Muscle of back (tissue), 11 donors: ENCODE measurements around the gene MAP3K5. TPM values are rescaled to one million over a fixed set of nuclear protein-coding genes. Genes with fewer than 3 reads are reported as not detected.

Source experiments
- DNase-seq, 3 donors: peaks; one replicate each; pipeline versions ENCODE4 v3.0.0 to v3.0.0-alpha.2; 2013
- polyA plus RNA-seq, 10 donors: library from polyadenylated mRNA; unstranded; fragments of 120-200 nt; gene quantifications; one replicate each; pipeline ENCODE4 v1.2.1, GENCODE V29; 2013; ENCODE audit not compliant: insufficient read length in 10 of 10

MAP3K5 gene
- polyA plus RNA-seq, 10 donors: 1.9 to 4.3 (median 2.5) TPM

DNA sequence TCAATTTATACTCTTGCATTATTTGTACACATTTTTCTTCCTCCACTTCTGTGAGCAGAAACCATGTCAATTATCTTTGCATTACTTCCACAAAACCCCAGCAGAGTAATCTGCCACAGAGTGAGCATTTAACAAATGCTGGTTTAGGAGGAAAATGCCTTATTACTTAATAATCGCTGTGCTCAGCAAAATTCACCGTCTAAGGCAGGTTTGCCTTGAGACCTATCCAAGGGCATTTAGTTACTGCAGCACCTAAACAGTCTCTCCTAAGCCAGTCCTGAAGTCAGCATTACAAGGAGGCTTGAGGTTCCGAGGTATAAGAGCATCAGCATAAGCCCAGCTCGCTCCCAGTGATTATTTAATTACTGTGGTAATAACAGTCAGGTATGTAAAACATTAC is 270.4 kb downstream of the MAP3K5 start:
- no peak for DNase-seq

DNA sequence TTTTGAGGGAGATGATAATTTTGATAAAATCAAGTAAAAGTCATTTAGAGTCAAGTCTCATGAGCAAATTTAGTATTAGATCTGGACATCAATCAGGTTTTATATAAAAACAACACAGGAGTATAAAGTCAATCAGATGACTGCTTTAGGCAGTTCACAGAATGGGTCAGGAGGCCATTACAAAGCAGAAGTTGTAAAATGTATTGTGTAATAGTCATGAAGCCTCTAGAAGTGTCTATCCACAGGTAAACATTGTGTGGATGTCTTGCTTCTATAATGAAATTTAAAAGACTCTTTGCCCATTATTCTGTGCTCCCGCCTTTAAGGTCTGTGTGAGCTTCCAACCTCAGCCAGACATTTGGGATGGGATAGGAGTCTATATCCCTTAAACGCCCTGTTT is 270.9 kb downstream of the MAP3K5 start:
- DNase-seq: no peak

DNA sequence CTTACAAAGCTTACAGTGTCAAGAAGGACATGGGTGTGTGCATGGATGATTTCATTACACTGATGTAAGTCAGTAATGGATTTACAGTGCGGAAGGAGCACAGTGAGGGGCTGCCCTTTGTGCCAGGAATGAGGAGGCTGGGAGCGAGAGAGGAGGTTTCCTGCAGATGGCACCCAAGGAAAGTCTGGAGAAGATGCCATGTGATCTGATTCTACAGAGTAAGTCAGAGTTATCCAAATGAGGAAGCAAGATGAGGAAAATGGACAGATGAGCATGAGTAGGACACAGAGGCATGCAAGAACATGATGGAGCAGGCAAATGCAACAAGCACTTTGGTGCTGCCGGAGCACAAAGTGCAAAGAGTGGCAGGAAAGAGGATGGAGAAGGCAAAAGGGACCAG is 271.8 kb downstream of the MAP3K5 start:
- DNase-seq: no peak

DNA sequence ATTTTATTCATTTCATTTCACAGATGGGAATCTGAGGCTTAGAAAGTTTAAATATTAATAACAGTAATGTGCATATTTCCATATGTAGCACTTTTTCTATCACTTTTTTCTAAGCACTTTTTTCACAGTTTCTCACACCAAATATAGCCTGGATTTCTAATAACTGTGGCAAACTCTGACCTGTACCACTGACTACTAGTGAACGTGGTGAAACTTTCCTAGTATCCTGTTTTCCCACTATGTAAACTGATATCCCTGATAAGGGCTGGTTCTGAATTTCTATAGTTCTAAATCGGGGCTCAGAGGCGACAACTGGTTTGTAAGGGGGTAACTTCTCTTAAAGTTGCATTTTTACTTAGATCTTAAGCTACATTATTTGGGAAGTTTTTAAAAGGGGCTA is 274.7 kb downstream of the MAP3K5 start:
- DNase-seq: no peak

DNA sequence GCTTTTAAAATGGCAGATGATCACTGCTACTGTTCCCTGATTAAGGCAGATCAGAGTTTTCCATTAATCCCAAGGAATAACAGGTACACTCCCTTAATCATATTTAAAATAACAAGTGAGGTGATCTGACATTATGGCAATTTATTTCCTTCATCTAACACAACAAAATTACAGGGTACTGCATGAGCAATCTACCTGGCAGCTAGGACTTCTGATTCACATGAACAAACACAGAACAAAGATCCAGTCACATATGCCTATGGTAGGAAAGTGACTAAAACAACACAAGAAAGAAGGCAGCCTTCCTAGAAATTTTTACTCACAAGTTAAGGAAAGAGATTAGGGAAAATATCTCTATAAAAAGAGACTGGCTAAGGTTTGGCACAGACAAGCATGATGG is 275.3 kb downstream of the MAP3K5 start:
- no peak for DNase-seq

DNA sequence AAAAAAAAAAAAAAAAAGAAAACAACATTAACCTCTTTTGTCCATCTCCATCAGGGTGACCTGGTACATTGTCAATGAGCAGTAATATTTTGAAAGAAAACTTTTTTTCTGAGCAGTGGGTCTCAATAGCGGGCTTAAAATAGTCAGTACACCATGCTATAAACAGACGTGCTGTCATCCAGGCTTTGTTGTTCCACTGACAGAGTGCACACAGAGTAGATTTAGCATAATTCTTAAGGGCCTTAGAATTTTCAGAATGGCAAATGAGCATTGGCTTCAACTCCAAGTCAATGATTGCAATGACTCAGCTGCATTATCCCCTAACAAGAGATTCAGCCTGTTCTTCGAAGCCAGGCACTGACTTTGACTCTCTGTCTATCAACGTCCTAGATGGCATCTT is 277.7 kb downstream of the MAP3K5 start:
- no peak for DNase-seq

DNA sequence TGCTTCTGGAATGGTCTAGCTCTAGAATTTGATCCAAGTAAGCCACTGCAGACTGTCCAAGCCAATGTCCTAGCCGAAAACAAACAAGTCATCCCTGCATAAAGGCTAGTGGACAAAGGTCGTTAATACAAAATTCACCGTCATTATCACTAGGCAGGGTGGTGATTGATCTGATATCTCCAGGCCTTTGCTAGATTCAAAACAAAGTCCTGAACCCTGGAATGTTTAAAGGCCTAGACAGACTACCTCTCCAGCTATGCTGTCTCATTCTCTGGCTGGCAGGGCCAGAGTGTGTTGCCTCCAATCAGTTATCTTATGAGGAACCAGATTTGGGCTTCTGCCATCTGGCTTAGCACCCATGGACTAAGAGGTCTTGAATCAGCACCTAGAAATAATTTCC is 280.4 kb downstream of the MAP3K5 start:
- no peak for DNase-seq

DNA sequence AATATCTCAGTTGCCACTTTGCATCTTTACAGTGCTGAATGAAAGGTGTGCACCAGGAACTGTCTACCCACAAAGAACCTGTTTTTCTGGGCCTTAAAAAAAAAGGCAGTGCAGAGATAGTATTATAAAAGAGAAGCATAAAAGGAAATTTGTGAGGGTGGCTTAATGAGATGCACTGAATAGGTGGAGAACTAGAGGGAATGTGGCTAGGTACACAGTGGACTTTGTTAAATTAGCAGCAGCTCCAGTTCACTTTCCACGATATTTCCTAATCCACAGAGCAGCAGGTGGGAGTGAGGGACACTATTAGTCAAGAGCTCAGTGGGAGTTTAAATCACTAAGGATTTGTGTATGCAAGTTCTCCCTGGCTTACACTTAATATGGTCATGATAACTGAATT is 280.9 kb downstream of the MAP3K5 start:
- DNase-seq: no peak

DNA sequence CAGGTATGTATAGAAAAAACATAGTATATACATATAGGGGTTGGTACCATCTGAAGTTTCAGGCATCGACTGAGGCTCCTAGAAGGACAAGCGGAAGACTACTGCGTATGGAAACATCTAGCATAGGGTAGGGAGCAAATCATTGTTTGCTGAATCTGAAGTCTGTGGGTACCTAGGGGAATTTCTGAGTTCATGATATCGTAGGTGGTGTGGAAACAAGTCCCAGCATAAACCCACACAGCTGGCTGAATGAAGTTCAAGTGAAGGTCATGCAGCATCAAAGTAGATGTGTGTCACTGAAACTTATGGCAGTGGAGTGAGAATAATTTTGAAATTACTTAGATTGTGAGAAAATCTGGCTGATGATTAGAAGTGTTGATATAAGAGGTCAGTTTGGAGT is 281.5 kb downstream of the MAP3K5 start:
- DNase-seq: no peak

DNA sequence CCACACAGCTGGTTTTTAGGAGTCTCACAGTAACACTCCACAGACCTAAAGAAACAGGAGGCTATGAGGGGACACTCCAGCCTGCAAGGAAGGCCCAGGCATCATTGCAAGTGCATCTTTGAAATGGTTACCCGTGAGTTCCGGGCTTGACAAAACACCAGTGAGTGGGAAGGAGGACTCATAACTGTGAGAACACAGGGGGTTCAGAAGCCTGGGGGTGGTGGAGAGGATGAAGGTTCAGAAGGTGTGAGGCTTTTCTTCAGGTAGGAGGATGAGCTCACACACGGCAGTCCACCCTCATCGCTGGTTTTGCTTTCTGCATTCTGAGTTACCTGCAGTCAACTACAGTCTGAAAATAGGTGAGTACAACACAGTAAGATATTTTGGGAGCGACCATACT is 282.0 kb downstream of the MAP3K5 start:
- DNase-seq: no peak

DNA sequence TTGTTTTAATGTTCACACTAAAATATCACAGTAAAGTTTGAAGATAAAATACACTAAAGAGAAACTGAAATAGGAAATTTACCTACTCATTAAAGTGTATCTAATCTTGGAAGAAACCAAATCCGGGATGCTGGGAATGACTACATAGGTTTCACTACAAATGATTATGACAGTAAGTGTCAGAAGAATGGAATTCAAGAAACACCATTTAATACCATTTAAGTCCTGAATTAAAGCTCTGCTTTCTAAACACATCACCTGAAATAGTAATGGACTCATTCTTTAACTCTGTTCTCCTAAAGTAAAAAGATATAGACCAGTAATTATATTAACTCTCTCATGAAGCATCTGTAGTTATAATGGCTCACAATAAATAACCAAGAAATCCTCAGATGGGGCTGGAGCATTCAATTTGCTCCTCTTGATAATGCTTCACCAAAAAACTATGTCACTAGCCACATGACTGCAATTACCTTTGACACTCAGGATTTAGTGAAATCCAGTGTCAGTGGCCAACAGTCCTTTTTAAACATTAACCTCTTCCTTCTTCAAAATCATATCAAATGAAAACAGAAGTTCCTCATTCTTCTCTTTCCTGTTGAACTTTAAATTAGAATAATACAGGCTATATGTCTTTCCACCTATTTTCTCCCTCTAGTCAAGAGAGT is 283.4 kb downstream of the MAP3K5 start:
- DNase-seq: no peak

Other genes with a start within 250 kb of the MAP3K5 start
- gene MAP7, start 242.1 kb downstream of the MAP3K5 start, polyA plus RNA-seq: 1 to 10 TPM in 2 of 10 donors, under 1 TPM in 8; 0.30 to 2.7 (median 0.43) TPM
- gene PEX7, start 30.1 kb upstream of the MAP3K5 start, polyA plus RNA-seq: 10 to 100 TPM in 1 of 10 donors, 1 to 10 TPM in 9; 5.7 to 10.0 (median 8.1) TPM
- under 1 TPM in 4 of 10 donors, not detected in 6; 0.05 to 0.22 (median 0.17) TPM for gene SLC35D3, start 129.8 kb upstream of the MAP3K5 start, polyA plus RNA-seq